WERI-Rb-1 (cell line): ENCODE measurements around the gene ATP5F1A.

Experiments
- DNase-seq: peaks from one replicate; pipeline ENCODE4 v3.0.0-alpha.2; 2020
- H3K27ac ChIP-seq: fragments of 250-450 bp; sonication (Bioruptor Pico); 2 replicates; pipeline ENCODE4 v1.5.1; 2020; ENCODE audit warnings: mild to moderate bottlenecking, moderate library complexity
- H3K27me3 ChIP-seq: fragments of 250-450 bp; sonication (Bioruptor Pico); 2 replicates; pipeline ENCODE4 v1.5.1; 2021; ENCODE audit warnings: mild to moderate bottlenecking, low read depth, moderate library complexity; ENCODE audit not compliant: insufficient read depth, severe bottlenecking
- H3K36me3 ChIP-seq: fragments of 250-450 bp; sonication (Bioruptor Pico); 2 replicates; pipeline ENCODE4 v1.5.1; 2020; ENCODE audit warnings: mild to moderate bottlenecking, moderate library complexity
- H3K4me3 ChIP-seq: 2 replicates; pipeline ENCODE4 v1.5.1; 2011; ENCODE audit warnings: low read depth, mild to moderate bottlenecking, control low read depth, low read length
- H3K9me3 ChIP-seq: fragments of 250-450 bp; sonication (Bioruptor Pico); 2 replicates; pipeline ENCODE4 v1.5.1; 2021; ENCODE audit warnings: mild to moderate bottlenecking, moderate library complexity; ENCODE audit not compliant: severe bottlenecking
- TF ChIP-seq, protein P1 (sequence below): IDR thresholded peaks from 2 replicates; pipeline ENCODE4 v1.5.1; 2011; ENCODE audit warnings: low read depth, mild to moderate bottlenecking, control low read depth, inconsistent platforms, low read length

The ATP5F1A gene

DNA sequence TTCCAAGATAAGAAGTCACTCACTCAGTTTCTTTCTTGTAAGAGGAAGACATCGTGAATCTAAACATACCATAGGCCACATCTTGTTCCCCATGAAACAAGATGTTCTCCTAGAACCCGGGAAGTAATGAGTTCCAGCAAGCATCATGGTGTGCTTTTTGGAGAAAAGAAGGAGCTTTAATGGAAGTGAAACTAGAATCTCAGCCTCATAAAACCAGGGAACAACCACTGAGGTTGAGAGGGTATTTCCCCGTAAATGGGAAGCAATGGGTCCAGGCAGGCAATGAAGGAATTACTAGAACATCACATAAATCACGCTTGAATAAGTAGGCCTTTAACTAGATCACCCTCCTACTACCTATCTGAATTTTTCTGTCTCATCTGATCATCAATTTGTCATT lies 66.4 kb downstream of the ATP5F1A start:
- no peak for DNase-seq
- H3K4me3 ChIP-seq, result no peak overlapping the region
- TF ChIP-seq, protein P1, sequence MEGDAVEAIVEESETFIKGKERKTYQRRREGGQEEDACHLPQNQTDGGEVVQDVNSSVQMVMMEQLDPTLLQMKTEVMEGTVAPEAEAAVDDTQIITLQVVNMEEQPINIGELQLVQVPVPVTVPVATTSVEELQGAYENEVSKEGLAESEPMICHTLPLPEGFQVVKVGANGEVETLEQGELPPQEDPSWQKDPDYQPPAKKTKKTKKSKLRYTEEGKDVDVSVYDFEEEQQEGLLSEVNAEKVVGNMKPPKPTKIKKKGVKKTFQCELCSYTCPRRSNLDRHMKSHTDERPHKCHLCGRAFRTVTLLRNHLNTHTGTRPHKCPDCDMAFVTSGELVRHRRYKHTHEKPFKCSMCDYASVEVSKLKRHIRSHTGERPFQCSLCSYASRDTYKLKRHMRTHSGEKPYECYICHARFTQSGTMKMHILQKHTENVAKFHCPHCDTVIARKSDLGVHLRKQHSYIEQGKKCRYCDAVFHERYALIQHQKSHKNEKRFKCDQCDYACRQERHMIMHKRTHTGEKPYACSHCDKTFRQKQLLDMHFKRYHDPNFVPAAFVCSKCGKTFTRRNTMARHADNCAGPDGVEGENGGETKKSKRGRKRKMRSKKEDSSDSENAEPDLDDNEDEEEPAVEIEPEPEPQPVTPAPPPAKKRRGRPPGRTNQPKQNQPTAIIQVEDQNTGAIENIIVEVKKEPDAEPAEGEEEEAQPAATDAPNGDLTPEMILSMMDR, result no peak

More for the DNA sequence above, 66.4 kb downstream of the ATP5F1A start:
- no peak overlapping the region for H3K27ac ChIP-seq
- H3K36me3 ChIP-seq, result no peaks in the 10 kb centered on the region
- H3K9me3 ChIP-seq, result no peaks in the 10 kb centered on the region
- no peaks in the 10 kb centered on the region for H3K27me3 ChIP-seq
